Type B pancreatic cell (in vitro differentiated cells): ENCODE results near the gene STK32B. TPM values are rescaled to one million over a fixed set of nuclear protein-coding genes. Genes with fewer than 3 reads are reported as not detected.

Experiments
- DNase-seq: peaks from one replicate; pipeline ENCODE4 v3.0.0; 2021; ENCODE audit warnings: mixed read lengths; ENCODE audit not compliant: unreplicated experiment; ENCODE audit errors: extremely low spot score
- H3K27ac Mint-ChIP-seq: 2 replicates; pipeline ENCODE4 v1.8.0; 2021; ENCODE audit warnings: mild to moderate bottlenecking, mixed read lengths
- H3K27me3 Mint-ChIP-seq: 2 replicates; pipeline ENCODE4 v1.8.0; 2021; ENCODE audit warnings: mixed read lengths
- H3K36me3 Mint-ChIP-seq: 2 replicates; pipeline ENCODE4 v1.8.0; 2021; ENCODE audit warnings: mixed read lengths
- H3K4me1 Mint-ChIP-seq: one replicate; pipeline ENCODE4 v1.8.0; 2021; ENCODE audit warnings: mixed read lengths; ENCODE audit not compliant: unreplicated experiment
- H3K4me3 Mint-ChIP-seq: 2 replicates; pipeline ENCODE4 v1.8.0; 2021; ENCODE audit warnings: mild to moderate bottlenecking, mixed read lengths
- H3K9me3 Mint-ChIP-seq: 2 replicates; pipeline ENCODE4 v1.8.0; 2021; ENCODE audit warnings: mixed read lengths
- total RNA-seq: library from RNA; stranded (reverse); gene quantifications from 2 replicates; pipeline ENCODE4 v1.2.1, GENCODE V29; 2021; ENCODE audit warnings: low replicate concordance
- TF ChIP-seq, protein P1 (sequence below): fragments of 200-600 bp; sonication (generic); conservative IDR thresholded peaks from 2 replicates; pipeline ENCODE4 v1.5.0; 2021; ENCODE audit warnings: antibody characterized with exemption, mild to moderate bottlenecking

STK32B gene
- total RNA-seq, 1 donor from 2014 or later, result 3.0 TPM

DNA sequence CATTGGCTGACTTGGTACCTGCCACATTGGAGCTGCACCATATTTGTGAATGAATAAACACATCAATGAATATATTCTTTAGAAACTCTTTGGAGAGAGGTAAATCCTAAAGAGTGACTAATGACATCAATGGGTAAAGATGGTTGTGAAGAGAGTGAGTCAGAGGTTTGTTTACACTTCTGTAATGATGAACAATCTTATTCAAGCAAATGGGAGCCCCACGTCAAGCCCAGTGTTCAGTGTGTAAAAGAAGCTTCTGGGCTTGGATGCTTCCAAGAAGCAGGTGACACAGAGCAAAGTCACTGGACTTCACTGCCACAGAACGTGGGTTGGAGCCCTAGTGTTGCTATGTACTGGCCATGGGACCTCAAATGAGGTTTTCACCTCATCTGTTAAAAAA is 319.0 kb downstream of the STK32B start:
- no peaks in the 10 kb centered on the region for H3K4me1 Mint-ChIP-seq
- H3K27ac Mint-ChIP-seq, result no peak overlapping the region
- TF ChIP-seq, protein P1, sequence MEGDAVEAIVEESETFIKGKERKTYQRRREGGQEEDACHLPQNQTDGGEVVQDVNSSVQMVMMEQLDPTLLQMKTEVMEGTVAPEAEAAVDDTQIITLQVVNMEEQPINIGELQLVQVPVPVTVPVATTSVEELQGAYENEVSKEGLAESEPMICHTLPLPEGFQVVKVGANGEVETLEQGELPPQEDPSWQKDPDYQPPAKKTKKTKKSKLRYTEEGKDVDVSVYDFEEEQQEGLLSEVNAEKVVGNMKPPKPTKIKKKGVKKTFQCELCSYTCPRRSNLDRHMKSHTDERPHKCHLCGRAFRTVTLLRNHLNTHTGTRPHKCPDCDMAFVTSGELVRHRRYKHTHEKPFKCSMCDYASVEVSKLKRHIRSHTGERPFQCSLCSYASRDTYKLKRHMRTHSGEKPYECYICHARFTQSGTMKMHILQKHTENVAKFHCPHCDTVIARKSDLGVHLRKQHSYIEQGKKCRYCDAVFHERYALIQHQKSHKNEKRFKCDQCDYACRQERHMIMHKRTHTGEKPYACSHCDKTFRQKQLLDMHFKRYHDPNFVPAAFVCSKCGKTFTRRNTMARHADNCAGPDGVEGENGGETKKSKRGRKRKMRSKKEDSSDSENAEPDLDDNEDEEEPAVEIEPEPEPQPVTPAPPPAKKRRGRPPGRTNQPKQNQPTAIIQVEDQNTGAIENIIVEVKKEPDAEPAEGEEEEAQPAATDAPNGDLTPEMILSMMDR, result no peak
- no peak for DNase-seq
- H3K36me3 Mint-ChIP-seq, result no peaks in the 10 kb centered on the region
- H3K27me3 Mint-ChIP-seq, result peaks cover 28% of the 10 kb centered on the region
- no peak overlapping the region for H3K4me3 Mint-ChIP-seq
- peaks cover 6% of the 10 kb centered on the region for H3K9me3 Mint-ChIP-seq

DNA sequence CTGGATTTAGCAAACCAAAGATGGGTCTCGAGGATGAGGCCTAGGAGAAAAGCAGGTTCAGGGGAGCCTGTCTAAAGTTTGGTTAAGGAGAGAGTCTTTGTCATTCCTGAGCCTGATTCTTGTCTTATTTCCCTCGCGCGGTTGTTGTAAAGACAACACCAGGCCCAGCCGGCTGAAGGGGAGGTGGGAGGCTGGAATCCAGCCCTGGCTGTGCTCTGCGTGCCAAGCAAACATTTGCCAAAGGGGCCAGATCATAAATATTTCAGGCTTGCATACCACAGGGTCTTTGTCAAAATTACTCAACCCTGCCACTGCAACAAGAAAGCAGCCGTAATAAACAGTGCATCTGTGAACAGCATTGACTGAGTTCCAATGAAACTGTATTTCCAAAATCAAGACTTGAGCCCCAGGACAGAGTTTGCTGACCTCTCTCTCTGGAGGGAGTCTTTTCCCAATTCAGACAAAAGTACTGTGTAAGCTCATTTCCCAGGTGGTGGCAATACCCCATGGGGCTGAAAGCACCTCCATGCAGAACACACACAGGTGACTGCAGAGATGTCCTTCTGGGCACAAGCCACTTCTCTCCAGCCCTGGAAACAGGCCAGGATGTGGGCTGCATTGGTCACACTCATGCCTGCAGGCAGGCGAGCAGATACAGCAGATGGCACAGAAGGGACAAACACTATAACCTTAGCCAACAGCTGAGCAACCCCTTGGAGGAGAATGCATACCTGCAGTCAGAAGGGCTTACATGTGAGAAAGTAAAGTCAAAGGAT is 320.3 kb downstream of the STK32B start:
- no peaks in the 10 kb centered on the region for H3K4me1 Mint-ChIP-seq
- H3K27me3 Mint-ChIP-seq, result peaks cover 26% of the 10 kb centered on the region
- peak overlapping the region; percentile 5 for H3K27ac Mint-ChIP-seq
- H3K4me3 Mint-ChIP-seq, result no peak overlapping the region
- DNase-seq, result peak; percentile 39
- TF ChIP-seq, protein P1, result no peak
- H3K36me3 Mint-ChIP-seq, result no peaks in the 10 kb centered on the region
- H3K9me3 Mint-ChIP-seq, result peaks cover 6% of the 10 kb centered on the region

DNA sequence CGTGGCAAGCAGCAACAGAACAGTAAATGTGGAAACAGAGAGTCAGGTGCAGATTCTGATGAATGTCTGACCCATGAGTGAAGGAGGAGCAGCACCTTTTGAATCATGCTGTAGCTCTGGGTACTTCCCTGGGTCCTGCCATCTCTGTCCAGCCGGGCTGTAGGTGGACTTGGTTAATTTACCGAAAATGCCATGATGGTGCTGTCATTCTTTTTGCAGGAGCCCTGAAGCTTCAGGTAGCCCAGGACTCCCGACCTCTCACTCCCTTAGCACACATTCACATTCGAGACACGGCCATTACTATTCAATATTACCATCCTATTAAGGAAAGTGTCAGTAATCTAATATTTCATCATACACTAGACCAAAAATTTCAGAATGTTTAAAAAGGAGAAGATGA is 320.9 kb downstream of the STK32B start:
- H3K27ac Mint-ChIP-seq, result no peak overlapping the region

DNA sequence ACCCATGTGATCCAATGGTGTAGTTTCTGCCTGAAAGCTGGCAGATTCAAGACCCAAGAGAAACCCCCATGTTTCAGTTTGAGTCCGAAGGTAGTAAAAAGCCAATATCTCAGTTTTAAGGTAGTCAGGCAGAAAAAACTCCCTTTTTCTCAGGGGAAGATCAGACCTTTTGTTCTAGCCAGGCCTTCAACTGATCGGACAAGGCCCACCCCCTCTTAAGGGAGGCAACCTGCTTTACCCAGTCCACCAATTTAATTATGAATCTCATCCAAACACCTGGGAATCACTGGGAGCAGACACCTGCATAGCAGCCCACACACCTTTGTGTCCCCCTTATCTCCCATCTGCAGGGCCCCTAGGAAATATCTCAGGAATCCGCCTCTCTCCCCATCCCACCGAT is 322.0 kb downstream of the STK32B start:
- H3K27me3 Mint-ChIP-seq, result peaks cover 29% of the 10 kb centered on the region
- H3K4me1 Mint-ChIP-seq, result no peaks in the 10 kb centered on the region

More for the DNA sequence above, 320.9 kb downstream of the STK32B start:
- no peaks in the 10 kb centered on the region for H3K36me3 Mint-ChIP-seq
- peaks cover 29% of the 10 kb centered on the region for H3K27me3 Mint-ChIP-seq
- peaks cover 6% of the 10 kb centered on the region for H3K9me3 Mint-ChIP-seq
- no peaks in the 10 kb centered on the region for H3K4me1 Mint-ChIP-seq
- TF ChIP-seq, protein P1, result no peak
- H3K4me3 Mint-ChIP-seq, result no peak overlapping the region
- no peak for DNase-seq

DNA sequence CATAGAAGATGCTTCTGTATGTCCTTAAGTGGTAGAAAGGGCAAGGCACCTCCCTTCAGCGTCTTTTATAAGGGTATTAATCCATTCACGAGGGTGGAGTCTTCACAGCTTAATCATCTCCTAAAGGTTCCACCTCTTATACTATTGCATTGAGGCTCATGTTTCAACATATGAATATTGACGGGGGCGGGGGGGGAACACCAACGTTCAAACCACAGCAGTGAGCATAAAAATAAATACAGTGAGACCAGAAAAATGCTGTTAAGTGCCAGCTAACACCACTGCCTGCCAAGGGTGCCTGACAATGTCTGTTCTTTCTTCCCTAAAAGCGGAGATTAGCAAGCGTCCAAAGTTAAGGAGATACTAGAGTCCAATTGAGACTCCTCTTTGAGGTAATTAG is 323.3 kb downstream of the STK32B start:
- Mint-ChIP-seq H3K4me3 (no peak overlapping the region), H3K27ac (no peak overlapping the region), H3K4me1 (no peaks in the 10 kb centered on the region), H3K9me3 (peaks cover 6% of the 10 kb centered on the region), H3K27me3 (peaks cover 26% of the 10 kb centered on the region), H3K36me3 (no peaks in the 10 kb centered on the region)
- no peak for DNase-seq
- TF ChIP-seq, protein P1, result no peak

More for the DNA sequence above, 322.0 kb downstream of the STK32B start:
- Mint-ChIP-seq H3K36me3 (no peaks in the 10 kb centered on the region), H3K9me3 (peaks cover 6% of the 10 kb centered on the region), H3K4me3 (no peak overlapping the region), H3K27ac (no peak overlapping the region)
- peak; percentile 3 for DNase-seq
- TF ChIP-seq, protein P1, result no peak
